ENCODE data around the gene PAOX. TPM values are rescaled to one million over a fixed set of nuclear protein-coding genes. Genes with fewer than 3 reads are reported as not detected.

PAOX gene
- total and polyA plus RNA-seq, 2 donors (not counting 1 experiment from before 2014, with no cell fraction given) = 2.4 to 9.2 TPM

GRCh38 chr10:133336118-133336576, 42.9 kb upstream of the PAOX start:
- no peak overlapping the region for H3K4me2 ChIP-seq (ENCODE audit: extremely low read depth, insufficient read depth, low read length)
- H3K36me3 ChIP-seq (ENCODE audit: control insufficient read depth, insufficient read depth, low read length) = no peaks in the 10 kb centered on the region
- no peak for DNase-seq (ENCODE audit: low read depth in 2 of 2)
- no peaks in the 10 kb centered on the region for H3K4me1 ChIP-seq (ENCODE audit: control insufficient read depth, extremely low read depth, insufficient read depth, low read length)
- H4K20me1 ChIP-seq (ENCODE audit: control insufficient read depth, extremely low read depth, insufficient read depth, low read length) = no peaks in the 10 kb centered on the region
- H2AFZ ChIP-seq (ENCODE audit: low read length) = no peak overlapping the region
- no peaks in the 10 kb centered on the region for H3K9me3 ChIP-seq (ENCODE audit: control insufficient read depth, insufficient read depth, low read depth, low read length)
- H3K27ac ChIP-seq (ENCODE audit: insufficient read depth, low read length) = no peak overlapping the region
- H3K27me3 ChIP-seq (ENCODE audit: control insufficient read depth, insufficient read depth, low read length) = peaks cover 32% of the 10 kb centered on the region
- no peak for TF ChIP-seq EZH2 (IDR thresholded peaks at IDR 0.05; ENCODE audit: low read length, missing control alignments)
- TF ChIP-seq, protein P1, sequence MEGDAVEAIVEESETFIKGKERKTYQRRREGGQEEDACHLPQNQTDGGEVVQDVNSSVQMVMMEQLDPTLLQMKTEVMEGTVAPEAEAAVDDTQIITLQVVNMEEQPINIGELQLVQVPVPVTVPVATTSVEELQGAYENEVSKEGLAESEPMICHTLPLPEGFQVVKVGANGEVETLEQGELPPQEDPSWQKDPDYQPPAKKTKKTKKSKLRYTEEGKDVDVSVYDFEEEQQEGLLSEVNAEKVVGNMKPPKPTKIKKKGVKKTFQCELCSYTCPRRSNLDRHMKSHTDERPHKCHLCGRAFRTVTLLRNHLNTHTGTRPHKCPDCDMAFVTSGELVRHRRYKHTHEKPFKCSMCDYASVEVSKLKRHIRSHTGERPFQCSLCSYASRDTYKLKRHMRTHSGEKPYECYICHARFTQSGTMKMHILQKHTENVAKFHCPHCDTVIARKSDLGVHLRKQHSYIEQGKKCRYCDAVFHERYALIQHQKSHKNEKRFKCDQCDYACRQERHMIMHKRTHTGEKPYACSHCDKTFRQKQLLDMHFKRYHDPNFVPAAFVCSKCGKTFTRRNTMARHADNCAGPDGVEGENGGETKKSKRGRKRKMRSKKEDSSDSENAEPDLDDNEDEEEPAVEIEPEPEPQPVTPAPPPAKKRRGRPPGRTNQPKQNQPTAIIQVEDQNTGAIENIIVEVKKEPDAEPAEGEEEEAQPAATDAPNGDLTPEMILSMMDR (conservative IDR thresholded peaks at IDR 0.05 in 1 of 2, IDR thresholded peaks at IDR 0.05 in 1 of 2; ENCODE audit: low read depth in 1 of 2, low read length in 2 of 2) = no peak
- no peak overlapping the region for H3K9ac ChIP-seq (ENCODE audit: insufficient read depth, low read length)
- no peaks in the 10 kb centered on the region for H3K79me2 ChIP-seq (ENCODE audit: control insufficient read depth, insufficient read depth, low read length)
- H3K4me3 ChIP-seq (replicated peaks in 1 of 4; ENCODE audit: control extremely low read depth in 1 of 4, insufficient read depth in 1 of 4, low read depth in 3 of 4, low read length in 4 of 4) = no peak overlapping the region

GRCh38 chr10:133336577-133337369, 42.3 kb upstream of the PAOX start, which contains the start of gene CALY:
CALY (minus strand) TSS chr10:133336896; CDS start chr10:133328989, 7,907 bp downstream.
- Histone ChIP-seq H3K4me2 (ENCODE audit: extremely low read depth, insufficient read depth, low read length) (no peak within 1 kb of the TSS), H4K20me1 (ENCODE audit: control insufficient read depth, extremely low read depth, insufficient read depth, low read length) (no peaks in the 10 kb centered on the region), H3K9me3 (ENCODE audit: control insufficient read depth, insufficient read depth, low read depth, low read length) (no peaks in the 10 kb centered on the region), H3K36me3 (ENCODE audit: control insufficient read depth, insufficient read depth, low read length) (no peaks in the 10 kb centered on the region), H3K27me3 (ENCODE audit: control insufficient read depth, insufficient read depth, low read length) (peaks cover 32% of the 10 kb centered on the region), H3K9ac (ENCODE audit: insufficient read depth, low read length) (no peak within 1 kb of the TSS), H3K79me2 (ENCODE audit: control insufficient read depth, insufficient read depth, low read length) (no peaks in the 10 kb centered on the region), H3K4me3 (replicated peaks in 1 of 4; ENCODE audit: control extremely low read depth in 1 of 4, insufficient read depth in 1 of 4, low read depth in 3 of 4, low read length in 4 of 4) (peak within 1 kb of the TSS in 1 of 4 experiments; percentile 49), H2AFZ (ENCODE audit: low read length) (no peak within 1 kb of the TSS), H3K4me1 (ENCODE audit: control insufficient read depth, extremely low read depth, insufficient read depth, low read length) (no peaks in the 10 kb centered on the region), H3K27ac (ENCODE audit: insufficient read depth, low read length) (no peak within 1 kb of the TSS)
- peak; percentile 88 for TF ChIP-seq EZH2 (IDR thresholded peaks at IDR 0.05; ENCODE audit: low read length, missing control alignments)
- TF ChIP-seq, protein P1 (conservative IDR thresholded peaks at IDR 0.05 in 1 of 2, IDR thresholded peaks at IDR 0.05 in 1 of 2; ENCODE audit: low read depth in 1 of 2, low read length in 2 of 2) = no peak
- DNase-seq (ENCODE audit: low read depth in 2 of 2) = no peak

DNA sequence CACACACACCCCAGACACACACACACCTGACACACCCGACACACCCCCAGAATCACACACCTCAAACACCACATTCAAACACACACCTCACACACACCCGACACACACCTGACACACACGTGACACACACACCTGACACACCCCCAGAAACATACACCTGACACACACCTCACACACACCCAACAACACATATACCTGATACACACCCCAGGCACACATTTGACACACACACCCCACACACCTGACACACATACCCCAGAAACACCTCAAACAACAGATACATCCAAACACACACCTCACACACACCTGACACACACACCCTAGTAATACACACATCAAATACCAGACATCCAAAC, 41.7 kb upstream of the PAOX start:
- DNase-seq (ENCODE audit: low read depth in 2 of 2) = no peak
- H3K4me1 ChIP-seq (ENCODE audit: control insufficient read depth, extremely low read depth, insufficient read depth, low read length) = no peaks in the 10 kb centered on the region
- no peaks in the 10 kb centered on the region for H3K79me2 ChIP-seq (ENCODE audit: control insufficient read depth, insufficient read depth, low read length)
- no peak overlapping the region for H2AFZ ChIP-seq (ENCODE audit: low read length)
- no peaks in the 10 kb centered on the region for H3K9me3 ChIP-seq (ENCODE audit: control insufficient read depth, insufficient read depth, low read depth, low read length)
- no peaks in the 10 kb centered on the region for H4K20me1 ChIP-seq (ENCODE audit: control insufficient read depth, extremely low read depth, insufficient read depth, low read length)
- no peaks in the 10 kb centered on the region for H3K36me3 ChIP-seq (ENCODE audit: control insufficient read depth, insufficient read depth, low read length)
- H3K27ac ChIP-seq (ENCODE audit: insufficient read depth, low read length) = no peak overlapping the region
- no peak for TF ChIP-seq EZH2 (IDR thresholded peaks at IDR 0.05; ENCODE audit: low read length, missing control alignments)
- TF ChIP-seq, protein P1 (conservative IDR thresholded peaks at IDR 0.05 in 1 of 2, IDR thresholded peaks at IDR 0.05 in 1 of 2; ENCODE audit: low read depth in 1 of 2, low read length in 2 of 2) = no peak
- no peak overlapping the region for H3K4me3 ChIP-seq (replicated peaks in 1 of 4; ENCODE audit: control extremely low read depth in 1 of 4, insufficient read depth in 1 of 4, low read depth in 3 of 4, low read length in 4 of 4)
- no peak overlapping the region for H3K4me2 ChIP-seq (ENCODE audit: extremely low read depth, insufficient read depth, low read length)
- peaks cover 28% of the 10 kb centered on the region for H3K27me3 ChIP-seq (ENCODE audit: control insufficient read depth, insufficient read depth, low read length)
- no peak overlapping the region for H3K9ac ChIP-seq (ENCODE audit: insufficient read depth, low read length)
